Spleen (tissue), 7 donors: ENCODE data around the gene NLRP11.

Experiments
- POLR2A ChIP-seq, 3 donors: fragments of 450-650 bp; IDR thresholded peaks; one replicate each; pipeline ENCODE4 v1.5.1; 2017; ENCODE audit warnings: antibody characterized with exemption in 3 of 3, mild to moderate bottlenecking in 1 of 3
- TF ChIP-seq, protein P1 (sequence below), 11 experiments: fragments of 200-600 bp in 7 of 11; fragments of 450-650 bp in 4 of 11; sonication (generic) in 4 of 11; IDR thresholded peaks in 8 of 11; conservative IDR thresholded peaks in 3 of 11; 1 replicate in 7 of 11; 2 replicates in 4 of 11; pipeline versions ENCODE4 v1.4.0 to v1.8.0; 2016 to 2021; ENCODE audit warnings: antibody characterized with exemption in 11 of 11, inconsistent platforms in 4 of 11, mild to moderate bottlenecking in 1 of 11
- donor health status: DM: no; HTN: no; CAD: no; lungs with moderate emphysema.
- donor health status: DM: no; HTN: no; CAD: no.
- donor health status: DM: no; HTN: no; CAD: no.

DNA sequence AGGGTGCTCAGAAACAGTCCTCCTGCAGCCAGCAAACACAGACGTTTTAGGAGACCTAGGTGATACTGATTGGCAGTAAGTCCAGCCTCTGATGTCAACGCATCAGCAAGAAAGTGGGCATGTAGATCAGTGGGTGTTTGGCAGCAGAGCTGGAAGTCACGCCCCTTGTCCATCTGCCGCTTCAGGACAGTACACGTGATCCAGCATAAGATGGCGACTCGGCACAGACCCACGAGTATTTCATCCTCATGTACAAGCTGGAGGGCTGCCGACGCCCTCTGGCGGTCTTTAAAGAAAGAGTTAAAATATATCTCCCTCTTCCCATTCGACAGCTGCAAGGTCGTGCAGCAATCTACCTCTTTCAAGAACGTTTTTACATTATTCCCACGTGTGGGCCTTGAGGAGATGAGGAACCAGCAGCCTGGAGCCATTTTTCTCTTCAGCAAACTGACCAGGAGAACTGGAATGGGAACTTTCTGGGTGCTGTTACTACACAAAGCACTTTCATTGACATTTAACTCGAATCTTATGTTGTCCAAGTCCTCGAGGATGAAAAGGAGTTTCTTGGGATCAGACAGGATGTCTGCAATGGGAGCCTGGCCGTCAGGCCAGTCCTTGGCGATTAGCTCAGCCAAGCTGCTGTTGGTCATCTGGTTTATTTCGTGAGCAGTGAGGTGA, 22.3 kb downstream of the NLRP11 start:
- TF ChIP-seq POLR2A (IDR thresholded peaks at IDR 0.05): no peak
- TF ChIP-seq, protein P1, sequence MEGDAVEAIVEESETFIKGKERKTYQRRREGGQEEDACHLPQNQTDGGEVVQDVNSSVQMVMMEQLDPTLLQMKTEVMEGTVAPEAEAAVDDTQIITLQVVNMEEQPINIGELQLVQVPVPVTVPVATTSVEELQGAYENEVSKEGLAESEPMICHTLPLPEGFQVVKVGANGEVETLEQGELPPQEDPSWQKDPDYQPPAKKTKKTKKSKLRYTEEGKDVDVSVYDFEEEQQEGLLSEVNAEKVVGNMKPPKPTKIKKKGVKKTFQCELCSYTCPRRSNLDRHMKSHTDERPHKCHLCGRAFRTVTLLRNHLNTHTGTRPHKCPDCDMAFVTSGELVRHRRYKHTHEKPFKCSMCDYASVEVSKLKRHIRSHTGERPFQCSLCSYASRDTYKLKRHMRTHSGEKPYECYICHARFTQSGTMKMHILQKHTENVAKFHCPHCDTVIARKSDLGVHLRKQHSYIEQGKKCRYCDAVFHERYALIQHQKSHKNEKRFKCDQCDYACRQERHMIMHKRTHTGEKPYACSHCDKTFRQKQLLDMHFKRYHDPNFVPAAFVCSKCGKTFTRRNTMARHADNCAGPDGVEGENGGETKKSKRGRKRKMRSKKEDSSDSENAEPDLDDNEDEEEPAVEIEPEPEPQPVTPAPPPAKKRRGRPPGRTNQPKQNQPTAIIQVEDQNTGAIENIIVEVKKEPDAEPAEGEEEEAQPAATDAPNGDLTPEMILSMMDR (IDR thresholded peaks at IDR 0.05 in 8 of 11, conservative IDR thresholded peaks at IDR 0.05 in 3 of 11): peak in 7 of 11 experiments; percentile 32 to 62 (median 54)
